HG03280 (cell line): ENCODE measurements around the gene RHOH.
"Not testable (repeated sequence)": the region's sequence is repeated elsewhere in the genome, so short reads cannot be mapped to it uniquely, and the experiment has no call there.

Source experiments
- ATAC-seq: cut with Tn5 transposase; IDR thresholded peaks from one replicate; pipeline ENCODE4 v1.9.1; 2021; ENCODE audit warnings: mild to moderate bottlenecking, moderate library complexity; ENCODE audit not compliant: unreplicated experiment

The RHOH gene

GRCh38 chr4:40256817-40257216, 60.0 kb downstream of the RHOH start:
- no peak for ATAC-seq

- no peak for ATAC-seq
These were observed 61.8 kb downstream of the RHOH start for GRCh38 chr4:40258627-40259026.

GRCh38 chr4:40261231-40262076, 64.6 kb downstream of the RHOH start:
- ATAC-seq = no peak

- ATAC-seq = no peak
These were observed 65.3 kb downstream of the RHOH start for GRCh38 chr4:40262077-40262528.

GRCh38 chr4:40262861-40263260, 66.0 kb downstream of the RHOH start:
- no peak for ATAC-seq

- no peak for ATAC-seq
These were observed 67.7 kb downstream of the RHOH start for GRCh38 chr4:40264497-40264896.

- ATAC-seq = no peak
These were observed 68.4 kb downstream of the RHOH start for GRCh38 chr4:40264995-40265909.

- ATAC-seq = no peak
These were observed 69.1 kb downstream of the RHOH start for GRCh38 chr4:40265910-40266274.

GRCh38 chr4:40269133-40269532, 72.3 kb downstream of the RHOH start:
- ATAC-seq = no peak

GRCh38 chr4:40270609-40271008, 73.8 kb downstream of the RHOH start:
- no peak for ATAC-seq

GRCh38 chr4:40275065-40275730, 78.4 kb downstream of the RHOH start:
- ATAC-seq = no peak

GRCh38 chr4:40276546-40276945, 79.7 kb downstream of the RHOH start:
- ATAC-seq = no peak

GRCh38 chr4:40280586-40280985, 83.8 kb downstream of the RHOH start:
- ATAC-seq = no peak

GRCh38 chr4:40281099-40281498, 84.3 kb downstream of the RHOH start:
- ATAC-seq = no peak

- ATAC-seq = no peak
These were observed 85.1 kb downstream of the RHOH start for GRCh38 chr4:40281913-40282312.

- ATAC-seq = not testable (repeated sequence)
These were observed 86.0 kb downstream of the RHOH start for GRCh38 chr4:40282857-40283256.

- no peak for ATAC-seq
These were observed 86.6 kb downstream of the RHOH start for GRCh38 chr4:40283413-40283812.

- no peak for ATAC-seq
These were observed 87.1 kb downstream of the RHOH start for GRCh38 chr4:40283968-40284367.

GRCh38 chr4:40285692-40286091, 88.9 kb downstream of the RHOH start:
- no peak for ATAC-seq

- ATAC-seq = no peak
These were observed 91.7 kb downstream of the RHOH start for GRCh38 chr4:40288566-40288965.
